ENCODE results near the gene SCAF4. TPM values are rescaled to one million over a fixed set of nuclear protein-coding genes. Genes with fewer than 3 reads are reported as not detected.

The SCAF4 gene
- total RNA-seq, 3 donors from 2014 or later, result 56.9 to 60.1 (median 59.7) TPM

DNA sequence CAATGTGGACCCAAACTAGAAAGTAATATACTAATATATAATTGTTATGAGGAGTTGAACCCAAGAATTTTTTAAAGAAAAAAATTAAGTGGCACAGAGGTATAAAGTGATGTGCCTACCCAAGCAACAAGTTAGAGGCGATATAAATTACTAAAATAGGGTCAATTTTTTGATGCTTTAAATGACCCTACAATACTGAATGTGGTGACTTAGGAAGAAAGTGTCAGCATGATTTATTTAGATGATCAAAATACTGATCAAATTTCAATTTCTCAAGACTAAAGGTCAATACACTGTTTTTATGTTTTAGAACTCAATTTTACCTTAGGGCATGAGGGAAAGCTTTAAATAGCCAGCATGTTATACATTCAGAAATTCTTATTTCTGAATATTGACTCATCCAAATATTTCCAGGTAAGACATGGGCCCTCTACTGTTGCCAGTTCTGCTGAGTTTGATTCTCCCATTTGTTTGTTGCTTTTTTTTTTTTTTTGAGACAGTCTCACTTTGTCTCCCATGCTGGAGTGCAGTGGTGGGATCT, 20.1 kb downstream of the SCAF4 start:
- Mint-ChIP-seq H3K36me3 (ENCODE audit: insufficient read depth) (no peaks in the 10 kb centered on the region), H3K4me3 (no peak overlapping the region), H3K4me1 (ENCODE audit: low read depth) (peaks cover 88% of the 10 kb centered on the region), H3K27me3 (ENCODE audit: low read depth) (no peaks in the 10 kb centered on the region), H3K9me3 (no peaks in the 10 kb centered on the region)
- DNase-seq (no peak), ATAC-seq (no peak)

DNA sequence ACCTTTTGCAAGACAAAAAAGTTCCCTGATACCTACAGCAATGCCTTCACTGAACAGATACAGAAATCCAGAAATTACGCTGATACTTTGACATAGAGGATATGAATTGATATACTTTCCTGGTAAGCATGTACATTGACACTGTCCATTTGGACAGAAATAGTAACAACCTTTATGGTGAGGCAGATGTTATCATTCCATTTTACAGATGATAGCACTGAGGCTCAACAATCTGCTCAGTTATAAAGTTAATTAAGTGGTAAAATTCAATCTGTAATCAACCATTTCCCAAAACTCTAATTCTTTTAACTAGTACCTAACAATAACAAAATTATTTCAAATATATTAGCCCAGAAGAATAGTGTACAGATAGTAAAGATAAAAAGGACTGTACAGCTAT, 20.6 kb downstream of the SCAF4 start:
- Mint-ChIP-seq H3K4me1 (ENCODE audit: low read depth) (peaks cover 88% of the 10 kb centered on the region), H3K36me3 (ENCODE audit: insufficient read depth) (no peaks in the 10 kb centered on the region), H3K27me3 (ENCODE audit: low read depth) (no peaks in the 10 kb centered on the region), H3K9me3 (no peaks in the 10 kb centered on the region), H3K4me3 (no peak overlapping the region)
- DNase-seq (no peak), ATAC-seq (no peak)

DNA sequence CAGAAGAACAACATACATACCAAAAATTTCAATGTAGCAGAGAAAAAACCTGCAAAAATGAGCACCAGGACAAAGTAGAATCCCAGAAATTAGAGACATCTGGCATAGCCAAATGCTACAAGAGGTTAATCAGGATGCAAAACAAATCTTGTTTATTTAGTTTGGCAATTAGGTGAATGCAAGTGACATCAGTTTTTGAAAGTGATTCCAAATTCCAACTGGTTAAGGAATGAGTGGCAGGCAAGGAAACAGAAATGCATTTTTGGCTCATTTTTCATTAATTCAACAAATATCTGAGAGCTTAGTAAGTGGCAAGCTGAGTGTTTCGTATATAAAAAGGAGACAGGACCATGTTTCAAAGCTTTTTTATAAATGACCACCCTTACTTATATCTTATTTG, 21.3 kb downstream of the SCAF4 start:
- Mint-ChIP-seq H3K4me3 (no peak overlapping the region), H3K36me3 (ENCODE audit: insufficient read depth) (no peaks in the 10 kb centered on the region), H3K4me1 (ENCODE audit: low read depth) (peaks cover 82% of the 10 kb centered on the region), H3K9me3 (no peaks in the 10 kb centered on the region), H3K27me3 (ENCODE audit: low read depth) (no peaks in the 10 kb centered on the region)
- ATAC-seq, result no peak
- no peak for DNase-seq

DNA sequence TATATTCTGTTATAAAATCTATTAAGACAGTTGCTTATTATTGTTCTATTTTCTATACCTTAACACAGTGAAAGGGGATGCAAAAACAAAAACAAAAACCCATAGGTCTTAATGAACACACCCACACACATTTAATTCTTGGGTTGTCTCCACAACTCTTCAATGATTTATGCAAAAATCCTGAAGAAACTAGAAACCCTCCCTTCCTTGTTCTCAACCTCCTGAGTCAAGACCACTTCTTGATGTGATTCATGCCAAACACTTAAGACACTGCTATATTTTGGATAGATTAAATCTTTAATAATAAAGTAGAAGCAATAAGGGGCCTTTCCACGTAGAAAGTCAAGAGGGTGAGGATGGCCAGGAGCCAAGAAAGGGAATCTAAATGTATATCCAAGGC, 23.4 kb downstream of the SCAF4 start:
- H3K4me3 Mint-ChIP-seq, result no peak overlapping the region
- no peak for DNase-seq
- no peaks in the 10 kb centered on the region for H3K9me3 Mint-ChIP-seq
- H3K36me3 Mint-ChIP-seq (ENCODE audit: insufficient read depth), result peaks cover 6% of the 10 kb centered on the region
- no peaks in the 10 kb centered on the region for H3K27me3 Mint-ChIP-seq (ENCODE audit: low read depth)
- ATAC-seq, result no peak
- peaks cover 64% of the 10 kb centered on the region for H3K4me1 Mint-ChIP-seq (ENCODE audit: low read depth)

DNA sequence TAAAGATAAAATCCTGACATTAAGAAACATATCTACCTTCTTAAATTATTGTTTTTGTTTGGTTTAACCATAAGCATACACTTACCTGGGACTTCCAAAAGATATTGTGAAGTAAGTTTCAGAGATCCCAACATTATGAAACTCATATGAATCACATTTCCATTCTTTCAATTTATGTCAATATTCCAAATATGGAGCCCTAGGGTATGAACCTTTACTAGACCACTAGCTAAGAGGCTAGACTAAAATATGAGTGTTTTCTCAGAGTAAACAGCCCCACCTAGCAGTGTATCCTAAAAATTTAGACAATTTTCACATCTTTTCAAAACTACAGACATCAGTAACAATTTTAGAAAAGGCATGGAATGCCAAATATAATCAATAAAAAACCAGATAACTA, 24.4 kb downstream of the SCAF4 start:
- no peak for DNase-seq
- no peak overlapping the region for H3K4me3 Mint-ChIP-seq
- peaks cover 9% of the 10 kb centered on the region for H3K36me3 Mint-ChIP-seq (ENCODE audit: insufficient read depth)
- peaks cover 54% of the 10 kb centered on the region for H3K4me1 Mint-ChIP-seq (ENCODE audit: low read depth)
- no peaks in the 10 kb centered on the region for H3K9me3 Mint-ChIP-seq
- no peak for ATAC-seq
- no peaks in the 10 kb centered on the region for H3K27me3 Mint-ChIP-seq (ENCODE audit: low read depth)

DNA sequence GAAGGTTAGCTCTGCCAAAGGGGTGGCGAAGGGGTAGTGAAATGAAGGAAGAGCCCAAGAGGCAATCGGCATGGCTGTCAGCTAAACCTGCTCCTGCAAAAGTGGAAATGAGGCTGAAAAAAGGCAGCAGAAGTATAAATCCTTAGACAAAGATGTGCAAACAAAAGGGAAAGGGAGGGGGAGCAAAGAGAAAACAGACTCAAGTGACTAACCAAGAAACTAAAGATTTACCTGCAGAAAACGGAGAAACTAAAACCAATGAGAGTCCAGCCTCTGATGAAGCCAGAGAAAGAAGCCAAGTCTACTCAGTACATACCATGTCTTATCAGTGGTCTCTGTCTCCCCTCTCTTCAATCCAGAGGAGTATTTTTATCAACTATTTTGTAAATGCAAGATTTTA, 25.4 kb downstream of the SCAF4 start:
- H3K4me1 Mint-ChIP-seq (ENCODE audit: low read depth), result peaks cover 47% of the 10 kb centered on the region

DNA sequence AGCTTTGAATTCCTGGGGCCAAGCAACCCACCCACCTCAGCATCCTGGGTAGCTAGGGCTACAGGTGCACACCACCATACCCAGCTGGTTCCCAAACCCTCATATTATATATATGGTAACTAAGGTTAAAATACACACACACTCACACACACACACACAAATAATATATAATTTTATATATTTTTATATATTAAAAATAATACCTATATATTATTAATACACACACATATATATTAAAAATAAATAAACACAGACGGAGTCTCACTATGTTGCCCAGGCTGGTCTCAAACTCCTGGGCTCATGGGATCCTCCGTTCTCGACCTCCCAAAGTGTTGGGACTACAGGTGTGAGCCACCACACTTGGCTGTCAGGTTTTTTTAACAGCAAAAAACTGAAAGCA, 31.9 kb downstream of the SCAF4 start:
- Mint-ChIP-seq H3K4me3 (no peak overlapping the region), H3K9me3 (no peaks in the 10 kb centered on the region), H3K4me1 (ENCODE audit: low read depth) (peaks cover 8% of the 10 kb centered on the region), H3K36me3 (ENCODE audit: insufficient read depth) (peaks cover 42% of the 10 kb centered on the region), H3K27me3 (ENCODE audit: low read depth) (no peaks in the 10 kb centered on the region)
- ATAC-seq (no peak), DNase-seq (no peak)

More for the DNA sequence above, 25.4 kb downstream of the SCAF4 start:
- Mint-ChIP-seq H3K4me3 (no peak overlapping the region), H3K27me3 (ENCODE audit: low read depth) (no peaks in the 10 kb centered on the region), H3K36me3 (ENCODE audit: insufficient read depth) (peaks cover 10% of the 10 kb centered on the region), H3K9me3 (no peaks in the 10 kb centered on the region)
- DNase-seq (no peak), ATAC-seq (no peak)

DNA sequence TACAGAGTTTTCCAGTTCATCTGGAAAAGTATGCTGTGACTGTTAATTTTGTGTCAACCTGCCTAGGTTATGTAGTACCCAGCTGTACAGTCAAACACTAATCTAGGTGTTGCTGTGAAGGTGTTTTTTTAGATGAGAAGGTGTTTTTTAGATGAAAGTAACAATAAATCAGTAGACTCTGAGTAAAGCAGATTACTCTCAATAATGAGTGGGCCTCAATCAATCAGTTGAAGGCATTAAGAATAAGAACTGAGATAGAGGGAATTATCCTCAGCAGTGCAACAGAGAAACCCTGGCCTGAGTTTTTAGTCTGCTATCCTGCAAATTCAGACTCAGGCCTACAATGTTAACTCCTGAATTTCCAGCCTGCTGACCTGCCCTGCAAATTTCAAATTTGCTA, 33.5 kb downstream of the SCAF4 start:
- H3K36me3 Mint-ChIP-seq (ENCODE audit: insufficient read depth), result peaks cover 46% of the 10 kb centered on the region
- H3K9me3 Mint-ChIP-seq, result no peaks in the 10 kb centered on the region
- H3K4me1 Mint-ChIP-seq (ENCODE audit: low read depth), result peaks cover 6% of the 10 kb centered on the region
- no peaks in the 10 kb centered on the region for H3K27me3 Mint-ChIP-seq (ENCODE audit: low read depth)
- DNase-seq (no peak), ATAC-seq (no peak)
- H3K4me3 Mint-ChIP-seq, result no peak overlapping the region

DNA sequence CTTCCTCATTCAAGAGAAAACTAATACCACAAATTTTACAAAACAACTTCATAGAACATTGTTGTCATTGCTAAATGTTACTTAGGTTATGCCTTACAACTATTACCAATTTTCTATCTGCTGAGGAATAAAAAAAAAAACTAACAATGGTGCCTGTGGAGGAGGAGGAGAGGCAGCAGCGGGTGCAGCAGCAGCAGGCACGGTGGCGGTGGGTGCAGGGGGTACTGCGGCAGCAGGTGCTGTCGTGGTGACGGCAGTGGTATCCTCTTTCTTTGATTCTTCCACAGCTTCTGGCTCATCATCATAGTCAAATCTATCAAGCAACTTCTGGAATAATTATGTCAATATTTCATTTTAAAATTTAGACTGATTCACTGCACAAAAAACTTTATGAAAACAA, 35.5 kb downstream of the SCAF4 start:
- DNase-seq, result no peak
- Mint-ChIP-seq H3K4me3 (no peak overlapping the region), H3K9me3 (no peaks in the 10 kb centered on the region), H3K4me1 (ENCODE audit: low read depth) (peaks cover 6% of the 10 kb centered on the region), H3K36me3 (ENCODE audit: insufficient read depth) (peaks cover 46% of the 10 kb centered on the region), H3K27me3 (ENCODE audit: low read depth) (no peaks in the 10 kb centered on the region)
- ATAC-seq, result no peak

DNA sequence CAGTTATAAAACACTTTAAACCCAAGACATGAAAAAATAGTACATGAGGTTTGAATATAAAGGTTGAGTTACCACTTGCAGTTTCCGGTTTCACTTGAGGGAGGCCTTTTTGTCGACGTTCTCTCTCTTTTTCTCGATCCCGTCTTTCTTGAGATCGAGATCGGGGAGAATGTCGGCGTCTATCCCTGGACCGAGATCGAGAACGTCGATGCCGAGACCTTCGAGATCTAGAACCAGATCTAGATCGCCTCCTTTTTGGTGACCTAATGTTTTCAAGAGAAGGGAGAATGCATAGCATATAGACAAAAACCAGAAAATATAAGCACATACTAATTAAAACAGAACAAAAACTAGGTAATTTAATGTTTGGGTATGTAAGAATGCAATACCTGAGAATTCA, 38.7 kb downstream of the SCAF4 start:
- ATAC-seq (no peak), DNase-seq (no peak)
- H3K9me3 Mint-ChIP-seq, result no peaks in the 10 kb centered on the region
- H3K4me1 Mint-ChIP-seq (ENCODE audit: low read depth), result peaks cover 2% of the 10 kb centered on the region
- no peak overlapping the region for H3K4me3 Mint-ChIP-seq
- peaks cover 50% of the 10 kb centered on the region for H3K36me3 Mint-ChIP-seq (ENCODE audit: insufficient read depth)
- H3K27me3 Mint-ChIP-seq (ENCODE audit: low read depth), result no peaks in the 10 kb centered on the region

DNA sequence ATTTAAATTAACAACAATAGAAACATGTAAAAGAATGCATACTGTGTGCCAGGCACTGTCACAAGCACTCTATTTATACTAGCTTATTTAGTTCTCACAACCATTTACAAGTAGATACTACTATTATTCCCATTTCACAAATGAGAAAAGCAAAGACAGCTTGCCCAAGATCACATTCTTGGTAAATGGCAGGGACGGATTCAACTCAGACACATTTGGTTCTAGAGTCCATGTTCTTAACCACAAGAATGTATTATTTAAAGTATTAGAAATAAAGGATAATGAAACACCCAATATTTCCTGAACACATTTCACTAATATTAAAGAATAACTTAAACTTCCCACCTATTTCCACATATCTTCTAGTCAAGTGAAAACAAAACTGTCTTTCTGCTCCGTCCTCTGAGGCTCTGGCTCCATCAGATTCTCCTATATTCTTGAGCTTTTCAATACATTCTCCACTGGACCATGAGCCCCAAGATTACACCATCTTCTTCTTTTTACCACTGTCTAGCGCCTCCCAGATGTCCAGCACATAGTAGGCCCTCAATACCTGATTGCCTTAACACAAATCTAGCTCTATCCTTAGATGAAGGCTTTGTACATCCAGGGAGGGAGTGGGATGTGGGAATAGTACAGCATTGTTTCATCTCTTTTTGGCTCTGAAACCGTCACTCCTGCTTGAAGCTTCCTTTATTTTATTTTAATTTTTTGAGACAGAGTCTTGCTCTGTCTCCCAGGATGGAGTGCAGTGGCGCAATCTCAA, 43.1 kb downstream of the SCAF4 start:
- ATAC-seq, result no peak
- no peaks in the 10 kb centered on the region for H3K9me3 Mint-ChIP-seq
- H3K4me1 Mint-ChIP-seq (ENCODE audit: low read depth), result no peaks in the 10 kb centered on the region
- H3K36me3 Mint-ChIP-seq (ENCODE audit: insufficient read depth), result peaks cover 53% of the 10 kb centered on the region
- DNase-seq, result no peak
- no peaks in the 10 kb centered on the region for H3K27me3 Mint-ChIP-seq (ENCODE audit: low read depth)
- no peak overlapping the region for H3K4me3 Mint-ChIP-seq

DNA sequence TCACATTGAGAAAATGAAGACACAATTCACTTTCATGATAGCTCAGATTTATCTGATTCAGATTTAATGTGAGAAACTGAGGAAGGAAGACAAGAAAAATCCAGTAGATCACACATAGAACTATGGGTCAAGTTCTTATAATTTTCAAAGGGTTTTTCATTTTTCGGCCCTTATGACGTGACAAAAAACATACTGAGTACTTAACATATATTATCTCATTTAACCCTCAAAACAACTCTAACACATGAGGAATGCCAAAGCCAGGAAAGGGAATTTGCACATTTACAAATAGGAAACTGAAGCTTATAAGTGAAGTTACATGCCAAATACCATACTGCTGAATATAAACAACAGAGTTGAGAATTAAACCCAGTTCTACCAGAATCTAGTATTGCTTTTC, 44.8 kb downstream of the SCAF4 start:
- ATAC-seq, result no peak
- peaks cover 53% of the 10 kb centered on the region for H3K36me3 Mint-ChIP-seq (ENCODE audit: insufficient read depth)
- DNase-seq, result no peak
- no peaks in the 10 kb centered on the region for H3K4me1 Mint-ChIP-seq (ENCODE audit: low read depth)
- no peaks in the 10 kb centered on the region for H3K27me3 Mint-ChIP-seq (ENCODE audit: low read depth)
- no peak overlapping the region for H3K4me3 Mint-ChIP-seq
- no peaks in the 10 kb centered on the region for H3K9me3 Mint-ChIP-seq

DNA sequence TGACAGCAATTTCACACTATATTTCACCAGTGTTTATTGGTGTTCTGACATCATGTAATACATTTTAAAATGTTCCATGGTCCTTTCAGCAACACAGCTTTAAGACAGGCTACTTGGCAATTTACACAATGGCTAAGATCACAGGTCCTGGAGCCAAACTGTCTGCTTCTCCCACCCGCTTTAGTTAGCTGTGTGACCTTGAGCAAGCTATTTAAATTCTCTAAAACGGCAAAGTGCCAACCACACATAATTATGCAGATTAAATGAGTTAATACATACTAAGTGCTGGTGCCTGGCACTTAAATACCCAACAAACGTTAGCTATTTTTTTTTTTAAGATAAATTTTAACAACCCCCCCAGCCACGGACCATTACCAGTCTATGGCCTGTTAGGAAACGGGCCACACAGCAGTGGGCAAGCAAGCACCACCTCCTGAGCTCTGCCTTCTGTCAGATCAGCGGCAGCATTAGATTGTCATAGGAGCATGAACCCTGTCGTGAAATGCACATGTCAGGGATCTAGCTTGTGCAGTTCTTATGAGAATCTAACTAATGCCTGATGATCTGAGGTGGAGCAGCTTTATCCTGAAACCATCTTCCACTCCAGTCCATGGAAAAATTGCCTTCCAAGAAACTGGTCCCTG, 45.5 kb downstream of the SCAF4 start:
- no peaks in the 10 kb centered on the region for H3K9me3 Mint-ChIP-seq
- peaks cover 58% of the 10 kb centered on the region for H3K36me3 Mint-ChIP-seq (ENCODE audit: insufficient read depth)

DNA sequence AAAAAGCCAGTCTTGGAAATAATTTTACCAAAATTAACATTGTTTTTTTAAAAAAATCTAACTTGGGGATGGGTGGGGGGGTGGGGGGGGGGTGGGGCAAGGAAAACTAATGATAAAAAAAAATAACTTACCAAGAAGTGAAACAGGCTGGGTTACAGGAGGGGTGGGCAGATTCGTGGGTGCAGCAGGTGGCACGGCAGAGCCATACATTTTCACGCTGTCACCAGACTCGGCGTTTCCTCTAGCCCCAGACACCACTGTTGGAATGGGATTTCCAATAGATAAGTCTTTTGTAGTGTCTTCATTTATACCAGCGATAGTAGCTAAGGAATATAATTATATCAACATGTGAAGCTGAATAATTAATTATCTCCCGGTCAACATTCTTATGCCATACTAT, 47.0 kb downstream of the SCAF4 start:
- Mint-ChIP-seq H3K27me3 (ENCODE audit: low read depth) (no peaks in the 10 kb centered on the region), H3K9me3 (no peaks in the 10 kb centered on the region), H3K36me3 (ENCODE audit: insufficient read depth) (peaks cover 49% of the 10 kb centered on the region), H3K4me1 (ENCODE audit: low read depth) (no peaks in the 10 kb centered on the region), H3K4me3 (no peak overlapping the region)
- no peak for DNase-seq
- no peak for ATAC-seq

More for the DNA sequence above, 45.5 kb downstream of the SCAF4 start:
- no peak for DNase-seq
- H3K27me3 Mint-ChIP-seq (ENCODE audit: low read depth), result no peaks in the 10 kb centered on the region
- no peaks in the 10 kb centered on the region for H3K4me1 Mint-ChIP-seq (ENCODE audit: low read depth)
- no peak overlapping the region for H3K4me3 Mint-ChIP-seq
- ATAC-seq, result no peak

DNA sequence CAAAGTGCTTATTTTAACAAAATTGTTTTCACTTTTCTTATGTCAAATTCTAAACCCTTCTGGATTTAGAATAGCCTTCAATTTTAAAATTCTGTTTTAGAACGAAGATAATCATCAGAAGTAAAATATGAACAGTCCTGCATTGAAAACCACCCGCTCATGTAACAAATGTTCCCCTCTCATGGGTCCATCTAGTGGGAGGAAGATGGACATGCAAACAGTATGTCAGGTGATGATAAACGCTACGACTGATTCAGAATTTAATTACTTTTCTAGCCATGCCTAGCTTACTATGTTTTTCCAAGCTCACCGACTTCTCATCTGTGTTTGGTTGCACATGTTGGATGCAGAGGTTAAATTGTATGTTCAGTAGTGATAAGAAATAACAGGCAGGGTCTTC, 48.9 kb downstream of the SCAF4 start:
- no peak overlapping the region for H3K4me3 Mint-ChIP-seq
- ATAC-seq, result no peak

More for the DNA sequence above, 48.9 kb downstream of the SCAF4 start:
- Mint-ChIP-seq H3K9me3 (no peaks in the 10 kb centered on the region), H3K4me1 (ENCODE audit: low read depth) (no peaks in the 10 kb centered on the region), H3K36me3 (ENCODE audit: insufficient read depth) (peaks cover 43% of the 10 kb centered on the region), H3K27me3 (ENCODE audit: low read depth) (no peaks in the 10 kb centered on the region)
- DNase-seq, result no peak
